Measurements from ENCODE around the gene HSPA12B. TPM values are rescaled to one million over a fixed set of nuclear protein-coding genes. Genes with fewer than 3 reads are reported as not detected.

Gene HSPA12B
- polyA plus RNA-seq, 2 of the 4 experiments (the other 2 are of a cell fraction): 0.37 to 1.2 TPM

- POLR2A ChIA-PET: interaction anchor here (2.3 kb wide), 1 partner anchor 12 kb away, joined by 8 read pairs; the partner anchor contains the start of gene ADISSP
- DNase-seq (ENCODE audit: low read depth in 1 of 2, low spot score in 1 of 2): no peak
- no peak for ATAC-seq
- Histone ChIP-seq H3K9me3 (no peaks in the 10 kb centered on the region), H3K4me2 (no peak overlapping the region), H3K27ac (no peak overlapping the region), H3K4me1 (no peaks in the 10 kb centered on the region; the same call in 2 of the 3 replicates), H3K4me3 (no peak overlapping the region)
- TF ChIP-seq NFE2L2 (conservative IDR thresholded peaks at IDR 0.05; ENCODE audit: low read length) (no peak), E2F6 (IDR thresholded peaks at IDR 0.05; ENCODE audit: borderline replicate concordance, low read depth) (no peak)
- 94% methylated on average over 4 of the region's 5 CpGs for WGBS (ENCODE audit: missing lambda C conversion rate)
- CTCF ChIA-PET: interaction anchor here (1.2 to 72.1 kb wide), 8 partner anchors 8 to 99 kb away, joined by 5 to 2233 read pairs (median 34); partner anchors contain the start of genes ADAM33, ADISSP, AP5S1 and CENPB
- FAIRE-seq: no peak
Observed at GRCh38 chr20:3755814-3756480, 23.5 kb downstream of the HSPA12B start.

GRCh38 chr20:3757268-3757667 is 24.8 kb downstream of the HSPA12B start:
- POLR2A ChIA-PET: interaction anchor here (0.8 to 1.6 kb wide), 2 partner anchors 10 to 21 kb away, joined by 3 to 9 read pairs; partner anchors contain the start of gene ADISSP
- no peaks in the 10 kb centered on the region for H3K9me3 ChIP-seq
- FAIRE-seq (no peak), ATAC-seq (no peak), DNase-seq (ENCODE audit: low read depth in 1 of 2, low spot score in 1 of 2) (no peak)
- CTCF ChIA-PET: interaction anchor here (0.6 to 72.1 kb wide), 9 partner anchors 7 to 255 kb away, joined by 3 to 2233 read pairs (median 13); partner anchors contain the start of genes ADAM33, ADISSP, AP5S1 and CENPB
- no peak overlapping the region for H3K4me2 ChIP-seq
- no peak overlapping the region for H3K4me3 ChIP-seq
- H3K4me1 ChIP-seq: no peaks in the 10 kb centered on the region
- 86% methylated on average over 2 of the region's 2 CpGs for WGBS (ENCODE audit: missing lambda C conversion rate)
- no peak overlapping the region for H3K27ac ChIP-seq
- no peak for TF ChIP-seq RCOR1 (IDR thresholded peaks at IDR 0.05; ENCODE audit: low read depth, low read length)
- TF ChIP-seq ZC3H11A (IDR thresholded peaks at IDR 0.05): no peak
- TF ChIP-seq HMGXB4 (CRISPR knock-in tag; IDR thresholded peaks at IDR 0.05; ENCODE audit: borderline replicate concordance): no peak
- no peak for TF ChIP-seq POLR2A (IDR thresholded peaks at IDR 0.05; ENCODE audit: low read length)
- TF ChIP-seq CBX2 (IDR thresholded peaks at IDR 0.05; ENCODE audit: borderline replicate concordance, low read depth): no peak
- TF ChIP-seq ZFP36 (IDR thresholded peaks at IDR 0.05; ENCODE audit: borderline replicate concordance, partially characterized antibody): no peak
- no peak for TF ChIP-seq BCL3 (IDR thresholded peaks at IDR 0.05)
- TF ChIP-seq EHMT2 (IDR thresholded peaks at IDR 0.05; ENCODE audit: low read depth): no peak
- TF ChIP-seq RNF2 (IDR thresholded peaks at IDR 0.05; ENCODE audit: borderline replicate concordance, low read depth): no peak
- TF ChIP-seq HOXB13 (CRISPR knock-in tag; IDR thresholded peaks at IDR 0.05; ENCODE audit: low read depth): no peak
- TF ChIP-seq RFX5 (IDR thresholded peaks at IDR 0.05): no peak
- no peak for TF ChIP-seq ESRRA (IDR thresholded peaks at IDR 0.05; ENCODE audit: borderline replicate concordance, low read length)
- no peak for TF ChIP-seq CEBPB (IDR thresholded peaks at IDR 0.05)
- no peak for TF ChIP-seq ATOH8 (CRISPR knock-in tag; IDR thresholded peaks at IDR 0.05; ENCODE audit: low read depth)
- no peak for TF ChIP-seq HOXA7 (CRISPR knock-in tag; IDR thresholded peaks at IDR 0.05)
- TF ChIP-seq HOXB5 (CRISPR knock-in tag; IDR thresholded peaks at IDR 0.05): no peak
